ENCODE measurements around the gene IGFBP1.

IGFBP1 gene

GRCh38 chr7:45893374-45893995 lies 5.2 kb downstream of the IGFBP1 start:
- TF ChIP-seq USF1 (IDR thresholded peaks at IDR 0.05) (no peak), ZBTB7A (IDR thresholded peaks at IDR 0.05; ENCODE audit: low read depth) (no peak), REST (IDR thresholded peaks at IDR 0.05; ENCODE audit: low read depth) (no peak), MAX (IDR thresholded peaks at IDR 0.05) (no peak), RAD21 (IDR thresholded peaks at IDR 0.05; ENCODE audit: low read depth) (no peak), YY1 (IDR thresholded peaks at IDR 0.05; ENCODE audit: low read depth) (no peak), TAF1 (IDR thresholded peaks at IDR 0.05; ENCODE audit: low read depth) (no peak), EP300 (IDR thresholded peaks at IDR 0.05; ENCODE audit: borderline replicate concordance) (no peak), TCF12 (IDR thresholded peaks at IDR 0.05; ENCODE audit: low read depth) (no peak), TEAD4 (IDR thresholded peaks at IDR 0.05) (no peak), NFIC (IDR thresholded peaks at IDR 0.05) (no peak), EGR1 (IDR thresholded peaks at IDR 0.05) (no peak), CEBPB (IDR thresholded peaks at IDR 0.05) (no peak), CREB1 (IDR thresholded peaks at IDR 0.05; ENCODE audit: low read depth) (no peak), FOXM1 (IDR thresholded peaks at IDR 0.05; ENCODE audit: borderline replicate concordance, low read depth) (no peak)

- TF ChIP-seq TAF1 (IDR thresholded peaks at IDR 0.05; ENCODE audit: low read depth), result no peak
- no peak for TF ChIP-seq CREB1 (IDR thresholded peaks at IDR 0.05; ENCODE audit: low read depth)
- no peak for TF ChIP-seq REST (IDR thresholded peaks at IDR 0.05; ENCODE audit: low read depth)
- no peak for TF ChIP-seq FOXM1 (IDR thresholded peaks at IDR 0.05; ENCODE audit: borderline replicate concordance, low read depth)
- no peak for TF ChIP-seq TEAD4 (IDR thresholded peaks at IDR 0.05)
- TF ChIP-seq EGR1 (IDR thresholded peaks at IDR 0.05), result no peak
- TF ChIP-seq CEBPB (IDR thresholded peaks at IDR 0.05), result no peak
- TF ChIP-seq USF1 (IDR thresholded peaks at IDR 0.05), result no peak
- no peak for TF ChIP-seq RAD21 (IDR thresholded peaks at IDR 0.05; ENCODE audit: low read depth)
- no peak for TF ChIP-seq YY1 (IDR thresholded peaks at IDR 0.05; ENCODE audit: low read depth)
- no peak for TF ChIP-seq MAX (IDR thresholded peaks at IDR 0.05)
- no peak for TF ChIP-seq ZBTB7A (IDR thresholded peaks at IDR 0.05; ENCODE audit: low read depth)
- TF ChIP-seq TCF12 (IDR thresholded peaks at IDR 0.05; ENCODE audit: low read depth), result no peak
- no peak for TF ChIP-seq NFIC (IDR thresholded peaks at IDR 0.05)
- no peak for TF ChIP-seq EP300 (IDR thresholded peaks at IDR 0.05; ENCODE audit: borderline replicate concordance)
These were observed 5.8 kb downstream of the IGFBP1 start for GRCh38 chr7:45893996-45894664.

GRCh38 chr7:45894665-45895062 lies 6.4 kb downstream of the IGFBP1 start:
- TF ChIP-seq RAD21 (IDR thresholded peaks at IDR 0.05; ENCODE audit: low read depth) (no peak), REST (IDR thresholded peaks at IDR 0.05; ENCODE audit: low read depth) (no peak), CREB1 (IDR thresholded peaks at IDR 0.05; ENCODE audit: low read depth) (no peak), MAX (IDR thresholded peaks at IDR 0.05) (no peak), ZBTB7A (IDR thresholded peaks at IDR 0.05; ENCODE audit: low read depth) (no peak), YY1 (IDR thresholded peaks at IDR 0.05; ENCODE audit: low read depth) (no peak), FOXM1 (IDR thresholded peaks at IDR 0.05; ENCODE audit: borderline replicate concordance, low read depth) (no peak), TAF1 (IDR thresholded peaks at IDR 0.05; ENCODE audit: low read depth) (no peak), TEAD4 (IDR thresholded peaks at IDR 0.05) (no peak), TCF12 (IDR thresholded peaks at IDR 0.05; ENCODE audit: low read depth) (no peak), EGR1 (IDR thresholded peaks at IDR 0.05) (no peak), CEBPB (IDR thresholded peaks at IDR 0.05) (no peak), USF1 (IDR thresholded peaks at IDR 0.05) (no peak), NFIC (IDR thresholded peaks at IDR 0.05) (no peak), EP300 (IDR thresholded peaks at IDR 0.05; ENCODE audit: borderline replicate concordance) (no peak)

Data from Ishikawa (cell line).